Gastroesophageal sphincter (tissue), 4 donors: ENCODE results near the gene NLGN2. TPM values are rescaled to one million over a fixed set of nuclear protein-coding genes. Genes with fewer than 3 reads are reported as not detected.

ENCODE experiments used
- ATAC-seq: fragments of 150-250 bp; one replicate; pipeline ENCODE4 v1.9.1; 2016; ENCODE audit warnings: mild to moderate bottlenecking, moderate library complexity
- H3K27ac ChIP-seq, 4 donors: fragments of 200-600 bp; sonication (generic) in 3 of 4; 1 replicate in 3 of 4; 2 replicates in 1 of 4; pipeline ENCODE4 v1.5.1; 2016 to 2019
- H3K27me3 ChIP-seq: fragments of 200-600 bp; sonication (generic); one replicate; pipeline ENCODE4 v1.5.1; 2019
- H3K36me3 ChIP-seq, 2 donors: fragments of 200-600 bp; sonication (generic); one replicate each; pipeline ENCODE4 v1.5.1; 2019; ENCODE audit warnings: control low read depth in 1 of 2
- H3K4me1 ChIP-seq, 3 donors: fragments of 200-600 bp; sonication (generic); 1 replicate in 2 of 3; 2 replicates in 1 of 3; pipeline ENCODE4 v1.5.1; 2016 to 2019; ENCODE audit warnings: control low read depth in 2 of 3
- H3K4me3 ChIP-seq, 2 donors: fragments of 200-600 bp; sonication (generic); one replicate each; pipeline ENCODE4 v1.5.1; 2019; ENCODE audit warnings: mild to moderate bottlenecking in 1 of 2, moderate library complexity in 1 of 2
- H3K9me3 ChIP-seq, 3 donors: fragments of 200-600 bp; sonication (generic); one replicate each; pipeline ENCODE4 v1.5.1; 2017 to 2019; ENCODE audit warnings: control low read depth in 2 of 3
- CTCF ChIP-seq, 4 experiments: fragments of 200-600 bp in 2 of 4; fragments of 450-650 bp in 2 of 4; sonication (generic) in 1 of 4; IDR thresholded peaks; one replicate each; pipeline ENCODE4 v1.5.1; 2017 to 2019; ENCODE audit warnings: antibody characterized with exemption in 4 of 4, mild to moderate bottlenecking in 2 of 4, moderate library complexity in 2 of 4
- EP300 ChIP-seq: sonication (generic); formaldehyde crosslinking; IDR thresholded peaks from one replicate; pipeline ENCODE4 v1.6.1; 2017; ENCODE audit warnings: antibody characterized with exemption, mild to moderate bottlenecking
- POLR2A ChIP-seq, 2 donors: fragments of 450-650 bp; IDR thresholded peaks; one replicate each; pipeline ENCODE4 v1.6.1; 2017; ENCODE audit warnings: antibody characterized with exemption in 2 of 2, mild to moderate bottlenecking in 2 of 2, moderate library complexity in 1 of 2
- POLR2AphosphoS5 ChIP-seq: sonication (generic); formaldehyde crosslinking; IDR thresholded peaks from one replicate; pipeline ENCODE4 v1.6.1; 2017; ENCODE audit warnings: antibody characterized with exemption
- WGBS, 2 donors: methylation state at CpG; one replicate each; pipeline ENCODE4 v1.1.5; 2018; ENCODE audit warnings: low coverage in 1 of 2; 5-methylcytosine and 5-hydroxymethylcytosine counted together
- total RNA-seq, 4 donors: library from RNA; depleted of rRNA; stranded (reverse); fragments of >200 nt; gene quantifications; one replicate each; pipeline ENCODE4 v1.1.0, GENCODE V29; 2016

Gene NLGN2
- total RNA-seq, 4 donors from 2014 or later, result 9.9 to 28.4 (median 14.4) TPM

- ATAC-seq, result no peak
- H3K36me3 ChIP-seq, result no peaks in the 10 kb centered on the region
- H3K27ac ChIP-seq, result no peak within 1 kb of the TSS
- WGBS, 2 donors, result 61 to 70% methylated on average over 2 to 3 of the region's 5 CpGs
- TF ChIP-seq CTCF (IDR thresholded peaks at IDR 0.05), result no peak
- TF ChIP-seq EP300, result no peak
- TF ChIP-seq POLR2A (IDR thresholded peaks at IDR 0.05), result no peak
- TF ChIP-seq POLR2AphosphoS5, result no peak
- H3K4me3 ChIP-seq, result no peak within 1 kb of the TSS
- no peaks in the 10 kb centered on the region for H3K9me3 ChIP-seq
- peaks cover 12% of the 10 kb centered on the region for H3K27me3 ChIP-seq
- H3K4me1 ChIP-seq, result no peaks in the 10 kb centered on the region
Measured at GRCh38 chr17:7428557-7428956, 20.9 kb downstream of the NLGN2 start, which contains the start of gene SPEM3. Gene SPEM3 (plus strand): TSS chr17:7428857. CDS start chr17:7428903, 46 bp downstream.

GRCh38 chr17:7429722-7430121 lies 22.1 kb downstream of the NLGN2 start:
- Histone ChIP-seq H3K4me3 (no peak overlapping the region), H3K36me3 (no peaks in the 10 kb centered on the region), H3K27ac (no peak overlapping the region), H3K4me1 (peaks cover 0 to 2% (median 0%) of the 10 kb centered on the region in 3 donors), H3K27me3 (peaks cover 24% of the 10 kb centered on the region), H3K9me3 (no peaks in the 10 kb centered on the region)
- 93% methylated on average over 5 of the region's 10 CpGs; no CpG with 5 or more reads in 1 of the 2 donors for WGBS, 2 donors
- ATAC-seq, result no peak
- TF ChIP-seq POLR2A (IDR thresholded peaks at IDR 0.05), result no peak
- no peak for TF ChIP-seq POLR2AphosphoS5
- no peak for TF ChIP-seq EP300
- TF ChIP-seq CTCF (IDR thresholded peaks at IDR 0.05), result no peak

- Histone ChIP-seq H3K27me3 (peaks cover 37% of the 10 kb centered on the region), H3K9me3 (no peaks in the 10 kb centered on the region), H3K27ac (no peak overlapping the region), H3K36me3 (no peaks in the 10 kb centered on the region), H3K4me1 (peaks cover 0 to 17% (median 8%) of the 10 kb centered on the region in 3 donors), H3K4me3 (no peak overlapping the region)
- WGBS, 2 donors, result 100% methylated on average over 1 of the region's 1 CpG; no CpG with 5 or more reads in 1 of the 2 donors
- no peak for TF ChIP-seq EP300
- no peak for TF ChIP-seq CTCF (IDR thresholded peaks at IDR 0.05)
- no peak for TF ChIP-seq POLR2A (IDR thresholded peaks at IDR 0.05)
- no peak for TF ChIP-seq POLR2AphosphoS5
- ATAC-seq, result no peak
Measured at GRCh38 chr17:7431231-7431630, 23.6 kb downstream of the NLGN2 start.

GRCh38 chr17:7432296-7432695 lies 24.7 kb downstream of the NLGN2 start:
- H3K4me3 ChIP-seq, result no peak overlapping the region
- peaks cover 2 to 27% (median 19%) of the 10 kb centered on the region in 3 donors for H3K4me1 ChIP-seq
- WGBS, 2 donors, result 100% methylated on average over 2 of the region's 11 CpGs; no CpG with 5 or more reads in 1 of the 2 donors
- H3K27ac ChIP-seq, result no peak overlapping the region
- no peaks in the 10 kb centered on the region for H3K36me3 ChIP-seq
- ATAC-seq, result no peak
- H3K9me3 ChIP-seq, result no peaks in the 10 kb centered on the region
- peaks cover 45% of the 10 kb centered on the region for H3K27me3 ChIP-seq
- no peak for TF ChIP-seq EP300
- TF ChIP-seq CTCF (IDR thresholded peaks at IDR 0.05), result no peak
- no peak for TF ChIP-seq POLR2AphosphoS5
- no peak for TF ChIP-seq POLR2A (IDR thresholded peaks at IDR 0.05)
